Uterus (tissue), 4 donors: ENCODE measurements around the gene TXK. TPM values are rescaled to one million over a fixed set of nuclear protein-coding genes. Genes with fewer than 3 reads are reported as not detected.

ENCODE experiments used
- DNase-seq, 2 donors: peaks; one replicate each; pipeline ENCODE4 v3.0.0-alpha.2; 2019 to 2020
- H3K27ac ChIP-seq, 2 donors: fragments of 200-600 bp; sonication (generic); 1 replicate in 1 of 2; 2 replicates in 1 of 2; pipeline ENCODE4 v1.5.1; 2016 to 2018
- H3K27me3 ChIP-seq, 2 donors: fragments of 200-600 bp; sonication (generic); one replicate each; pipeline ENCODE4 v1.5.1; 2018 to 2019; ENCODE audit warnings: control low read depth in 1 of 2
- H3K36me3 ChIP-seq, 2 donors: fragments of 200-600 bp; sonication (generic); one replicate each; pipeline ENCODE4 v1.5.1; 2019; ENCODE audit warnings: control low read depth in 1 of 2
- H3K4me1 ChIP-seq, 2 donors: fragments of 200-600 bp; sonication (generic); one replicate each; pipeline ENCODE4 v1.5.1; 2018 to 2019; ENCODE audit warnings: control low read depth in 1 of 2
- H3K4me3 ChIP-seq, 2 donors: fragments of 200-600 bp; sonication (generic); 1 replicate in 1 of 2; 2 replicates in 1 of 2; pipeline ENCODE4 v1.5.1; 2018 to 2019; ENCODE audit warnings: mild to moderate bottlenecking in 1 of 2
- H3K9me3 ChIP-seq, 2 donors: fragments of 200-600 bp; sonication (generic); one replicate each; pipeline ENCODE4 v1.5.1; 2019; ENCODE audit warnings: control low read depth in 1 of 2
- POLR2A ChIP-seq, 2 donors: fragments of 450-650 bp; IDR thresholded peaks; one replicate each; pipeline ENCODE4 v1.6.1; 2016; ENCODE audit warnings: antibody characterized with exemption in 2 of 2, mild to moderate bottlenecking in 1 of 2, moderate library complexity in 1 of 2
- intact Hi-C: fragments of 100-400 bp; cut with DNase I; formaldehyde crosslinking; loops from one replicate; pipeline ENCODE4 v1.15.1; 2023; ENCODE audit warnings: low total_unique reads
- total RNA-seq, 4 donors: library from RNA; depleted of rRNA in 3 of 4; stranded (reverse); fragments of >200 nt in 3 of 4; gene quantifications; one replicate each; pipeline versions ENCODE4 v1.1.0 to v1.2.4, GENCODE V29; 2014 to 2023
- TF ChIP-seq, protein P1 (sequence below), 4 experiments: fragments of 200-600 bp in 2 of 4; fragments of 450-650 bp in 2 of 4; sonication (generic) in 2 of 4; IDR thresholded peaks; one replicate each; pipeline ENCODE4 v1.5.1; 2016 to 2019; ENCODE audit warnings: antibody characterized with exemption in 4 of 4, mild to moderate bottlenecking in 2 of 4, moderate library complexity in 1 of 4
- donor health status: DM: yes; HTN: yes; CAD: no.

The TXK gene
- total RNA-seq, 4 donors from 2014 or later: 1.3 to 6.4 (median 3.1) TPM; not detected in 1

DNA sequence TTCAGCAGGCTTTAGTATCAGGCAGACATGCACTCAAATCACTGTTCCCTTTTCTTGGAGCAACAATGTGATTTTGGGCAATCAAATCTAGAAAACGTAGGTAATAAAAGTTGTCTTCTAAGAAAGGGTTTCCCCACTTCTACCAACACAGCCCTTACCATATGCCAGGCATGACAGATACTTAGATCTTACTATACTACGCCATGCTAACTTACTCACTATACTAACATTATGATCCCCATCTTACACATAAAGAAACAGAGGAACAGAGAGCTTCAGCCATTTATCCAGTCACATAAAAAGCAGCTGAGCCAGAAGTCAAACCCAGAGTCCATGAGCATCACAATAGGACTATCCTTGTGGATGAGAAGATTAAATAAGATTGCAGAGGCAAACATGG is 9.2 kb downstream of the TXK start:
- no peak for DNase-seq
- TF ChIP-seq POLR2A (IDR thresholded peaks at IDR 0.05): no peak
- TF ChIP-seq, protein P1, sequence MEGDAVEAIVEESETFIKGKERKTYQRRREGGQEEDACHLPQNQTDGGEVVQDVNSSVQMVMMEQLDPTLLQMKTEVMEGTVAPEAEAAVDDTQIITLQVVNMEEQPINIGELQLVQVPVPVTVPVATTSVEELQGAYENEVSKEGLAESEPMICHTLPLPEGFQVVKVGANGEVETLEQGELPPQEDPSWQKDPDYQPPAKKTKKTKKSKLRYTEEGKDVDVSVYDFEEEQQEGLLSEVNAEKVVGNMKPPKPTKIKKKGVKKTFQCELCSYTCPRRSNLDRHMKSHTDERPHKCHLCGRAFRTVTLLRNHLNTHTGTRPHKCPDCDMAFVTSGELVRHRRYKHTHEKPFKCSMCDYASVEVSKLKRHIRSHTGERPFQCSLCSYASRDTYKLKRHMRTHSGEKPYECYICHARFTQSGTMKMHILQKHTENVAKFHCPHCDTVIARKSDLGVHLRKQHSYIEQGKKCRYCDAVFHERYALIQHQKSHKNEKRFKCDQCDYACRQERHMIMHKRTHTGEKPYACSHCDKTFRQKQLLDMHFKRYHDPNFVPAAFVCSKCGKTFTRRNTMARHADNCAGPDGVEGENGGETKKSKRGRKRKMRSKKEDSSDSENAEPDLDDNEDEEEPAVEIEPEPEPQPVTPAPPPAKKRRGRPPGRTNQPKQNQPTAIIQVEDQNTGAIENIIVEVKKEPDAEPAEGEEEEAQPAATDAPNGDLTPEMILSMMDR (IDR thresholded peaks at IDR 0.05): no peak
- H3K27me3 ChIP-seq: no peaks in the 10 kb centered on the region
- H3K27ac ChIP-seq: no peak overlapping the region
- intact Hi-C loops: no loop called here
- no peak overlapping the region for H3K4me3 ChIP-seq
- no peaks in the 10 kb centered on the region for H3K4me1 ChIP-seq
- H3K36me3 ChIP-seq: no peaks in the 10 kb centered on the region
- no peaks in the 10 kb centered on the region for H3K9me3 ChIP-seq

GRCh38 chr4:48122756-48123155 is 11.3 kb downstream of the TXK start:
- TF ChIP-seq, protein P1 (IDR thresholded peaks at IDR 0.05): no peak
- no peak for TF ChIP-seq POLR2A (IDR thresholded peaks at IDR 0.05)
- Histone ChIP-seq H3K36me3 (no peaks in the 10 kb centered on the region), H3K4me3 (no peak overlapping the region), H3K4me1 (no peaks in the 10 kb centered on the region), H3K27ac (no peak overlapping the region), H3K9me3 (no peaks in the 10 kb centered on the region), H3K27me3 (no peaks in the 10 kb centered on the region)
- DNase-seq: no peak
- intact Hi-C loops: no loop called here

DNA sequence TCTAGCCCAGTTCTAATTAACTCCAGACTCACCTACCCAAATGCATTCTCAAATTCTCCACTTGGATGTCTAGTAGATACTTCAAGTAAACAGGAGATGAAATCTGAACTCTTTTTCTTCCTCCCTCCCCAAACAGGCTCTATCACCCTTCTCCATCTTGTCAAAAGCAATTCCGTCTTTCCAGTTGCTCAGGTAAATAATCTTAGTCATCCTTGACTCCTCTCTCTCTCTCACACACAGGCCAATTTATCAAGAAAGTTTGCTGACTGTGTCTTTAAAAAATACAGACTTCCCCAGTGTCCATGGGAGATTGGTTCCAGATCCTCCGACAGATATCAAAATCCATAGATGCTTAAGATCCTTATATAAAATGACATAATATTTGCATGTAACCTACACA is 12.9 kb downstream of the TXK start:
- no peaks in the 10 kb centered on the region for H3K27me3 ChIP-seq
- intact Hi-C loops: no loop called here
- no peak for DNase-seq

GRCh38 chr4:48120132-48120531 is 13.9 kb downstream of the TXK start:
- no peak for TF ChIP-seq POLR2A (IDR thresholded peaks at IDR 0.05)
- TF ChIP-seq, protein P1 (IDR thresholded peaks at IDR 0.05): no peak
- Histone ChIP-seq H3K9me3 (no peaks in the 10 kb centered on the region), H3K27me3 (no peaks in the 10 kb centered on the region), H3K4me1 (no peaks in the 10 kb centered on the region), H3K4me3 (no peak overlapping the region), H3K27ac (no peak overlapping the region), H3K36me3 (no peaks in the 10 kb centered on the region)
- no peak for DNase-seq
- intact Hi-C loops: no loop called here

More for the DNA sequence above, 12.9 kb downstream of the TXK start:
- no peaks in the 10 kb centered on the region for H3K9me3 ChIP-seq
- H3K4me1 ChIP-seq: no peaks in the 10 kb centered on the region
- H3K4me3 ChIP-seq: no peak overlapping the region
- H3K36me3 ChIP-seq: no peaks in the 10 kb centered on the region
- TF ChIP-seq POLR2A (IDR thresholded peaks at IDR 0.05): no peak
- TF ChIP-seq, protein P1 (IDR thresholded peaks at IDR 0.05): no peak
- H3K27ac ChIP-seq: no peak overlapping the region

DNA sequence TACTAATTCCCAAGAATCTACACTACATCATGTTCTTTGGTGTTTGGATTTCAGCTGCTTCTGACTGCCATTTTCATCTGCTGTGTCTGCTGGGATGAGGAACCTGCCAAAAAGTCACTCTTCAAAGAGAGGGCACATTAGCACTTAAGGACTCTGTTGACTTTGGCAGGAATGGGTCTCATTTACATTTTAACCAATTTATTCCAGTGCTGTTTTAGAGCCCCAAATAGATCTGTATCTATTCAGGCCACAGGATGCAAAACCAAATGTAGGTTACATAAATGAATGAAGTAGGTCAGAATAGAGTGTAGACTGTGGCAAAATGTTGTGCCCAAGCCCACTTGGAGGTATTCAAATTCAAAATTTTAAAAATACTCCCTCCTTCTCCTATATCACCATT is 14.4 kb downstream of the TXK start:
- no peak for DNase-seq
- H3K4me3 ChIP-seq: no peak overlapping the region
- intact Hi-C loops: no loop called here
- H3K9me3 ChIP-seq: no peaks in the 10 kb centered on the region
- no peaks in the 10 kb centered on the region for H3K4me1 ChIP-seq
- H3K27me3 ChIP-seq: no peaks in the 10 kb centered on the region
- no peaks in the 10 kb centered on the region for H3K36me3 ChIP-seq
- TF ChIP-seq POLR2A (IDR thresholded peaks at IDR 0.05): no peak
- TF ChIP-seq, protein P1 (IDR thresholded peaks at IDR 0.05): no peak
- no peak overlapping the region for H3K27ac ChIP-seq
